Measurements from ENCODE around the gene ZGPAT.

GRCh38 chr20:63699466-63700198, 8.2 kb upstream of the ZGPAT start:
- TF ChIP-seq EP300 (IDR thresholded peaks at IDR 0.05) (no peak), CTCF (IDR thresholded peaks at IDR 0.05) (no peak), POLR2A (IDR thresholded peaks at IDR 0.05) (no peak)

Measured in ovary (tissue), 3 donors.